Measurements from ENCODE around the gene LAMA5.
"Not testable (repeated sequence)": the region's sequence is repeated elsewhere in the genome, so short reads cannot be mapped to it uniquely, and the experiment has no call there.

LAMA5 gene

GRCh38 chr20:62377615-62378178 is 10.6 kb upstream of the LAMA5 start:
- no peak overlapping the region for H3K4me3 ChIP-seq (ENCODE audit: low read length)
- H3K4me1 ChIP-seq (ENCODE audit: control insufficient read depth, insufficient read depth, low read length) = peaks cover 22% of the 10 kb centered on the region

DNA sequence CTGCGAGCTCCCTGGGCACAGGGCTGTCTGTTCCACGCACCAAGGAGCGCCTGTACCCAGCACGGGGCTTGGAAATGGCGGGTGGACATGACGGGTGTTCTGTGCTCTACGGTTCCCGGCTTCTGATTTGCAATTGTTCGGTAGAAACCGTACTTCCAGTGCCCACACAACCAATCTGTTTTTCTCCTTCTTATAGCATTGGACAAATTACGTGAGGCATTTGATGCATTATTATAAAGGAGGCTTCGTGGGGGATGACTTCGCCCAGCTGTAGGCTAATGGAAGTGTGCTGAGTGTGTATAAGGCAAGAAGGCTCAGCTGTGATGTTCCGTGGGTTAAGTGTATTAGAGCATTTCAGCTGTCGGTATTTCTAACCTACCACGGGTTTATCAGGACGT is 10.0 kb upstream of the LAMA5 start:
- Histone ChIP-seq H3K27me3 (ENCODE audit: control insufficient read depth, insufficient read depth, low read length) (no peaks in the 10 kb centered on the region), H3K9ac (ENCODE audit: low read length) (no peak overlapping the region), H3K4me1 (ENCODE audit: control insufficient read depth, insufficient read depth, low read length) (peaks cover 22% of the 10 kb centered on the region), H3K36me3 (ENCODE audit: control insufficient read depth, insufficient read depth, low read length) (no peaks in the 10 kb centered on the region), H3K9me3 (ENCODE audit: control insufficient read depth, low read length) (no peaks in the 10 kb centered on the region), H3K4me3 (ENCODE audit: low read length) (no peak overlapping the region)

More at GRCh38 chr20:62377615-62378178, 10.6 kb upstream of the LAMA5 start:
- no peaks in the 10 kb centered on the region for H3K27me3 ChIP-seq (ENCODE audit: control insufficient read depth, insufficient read depth, low read length)
- no peak overlapping the region for H3K9ac ChIP-seq (ENCODE audit: low read length)
- H3K9me3 ChIP-seq (ENCODE audit: control insufficient read depth, low read length) = no peaks in the 10 kb centered on the region
- H3K36me3 ChIP-seq (ENCODE audit: control insufficient read depth, insufficient read depth, low read length) = no peaks in the 10 kb centered on the region

GRCh38 chr20:62376112-62377063 is 9.3 kb upstream of the LAMA5 start:
- H3K36me3 ChIP-seq (ENCODE audit: control insufficient read depth, insufficient read depth, low read length) = no peaks in the 10 kb centered on the region
- H3K9me3 ChIP-seq (ENCODE audit: control insufficient read depth, low read length) = no peaks in the 10 kb centered on the region
- peaks cover 22% of the 10 kb centered on the region for H3K4me1 ChIP-seq (ENCODE audit: control insufficient read depth, insufficient read depth, low read length)
- no peaks in the 10 kb centered on the region for H3K27me3 ChIP-seq (ENCODE audit: control insufficient read depth, insufficient read depth, low read length)
- H3K9ac ChIP-seq (ENCODE audit: low read length) = no peak overlapping the region
- no peak overlapping the region for H3K4me3 ChIP-seq (ENCODE audit: low read length)

- Histone ChIP-seq H3K4me1 (ENCODE audit: control insufficient read depth, insufficient read depth, low read length) (peaks cover 32% of the 10 kb centered on the region), H3K36me3 (ENCODE audit: control insufficient read depth, insufficient read depth, low read length) (no peaks in the 10 kb centered on the region), H3K4me3 (ENCODE audit: low read length) (no peak overlapping the region), H3K9ac (ENCODE audit: low read length) (peak overlapping the region; percentile 25), H3K9me3 (ENCODE audit: control insufficient read depth, low read length) (no peaks in the 10 kb centered on the region), H3K27me3 (ENCODE audit: control insufficient read depth, insufficient read depth, low read length) (peaks cover 8% of the 10 kb centered on the region)
Observed at GRCh38 chr20:62374331-62375152, 7.4 kb upstream of the LAMA5 start.

DNA sequence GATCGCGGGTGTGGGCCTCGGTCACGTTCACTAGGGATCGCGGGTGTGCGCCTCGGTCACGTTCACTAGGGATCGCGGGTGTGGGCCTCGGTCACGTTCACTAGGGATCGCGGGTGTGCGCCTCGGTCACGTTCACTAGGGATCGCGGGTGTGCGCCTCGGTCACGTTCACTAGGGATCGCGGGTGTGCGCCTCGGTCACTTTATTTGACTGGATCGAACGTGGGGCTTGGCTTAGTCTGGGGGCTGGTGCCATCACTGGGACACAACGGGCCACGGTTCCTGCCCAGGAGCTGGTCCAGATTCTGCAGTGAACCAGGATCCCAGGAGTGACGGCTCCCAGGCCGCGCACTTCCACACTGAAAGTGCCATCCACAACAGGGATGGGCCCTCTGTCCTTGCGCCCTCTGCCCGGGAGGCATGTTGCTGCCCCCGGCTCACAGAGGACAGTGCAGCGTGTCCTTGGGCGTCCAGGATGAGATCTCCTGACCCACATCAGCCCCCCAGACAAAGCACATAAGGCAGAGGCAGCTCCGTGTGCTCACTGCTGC is 6.6 kb upstream of the LAMA5 start:
- peaks cover 38% of the 10 kb centered on the region for H3K4me1 ChIP-seq (ENCODE audit: control insufficient read depth, insufficient read depth, low read length)
- not testable (repeated sequence) for H3K36me3 ChIP-seq (ENCODE audit: control insufficient read depth, insufficient read depth, low read length); H3K4me3 ChIP-seq (ENCODE audit: low read length); H3K9me3 ChIP-seq (ENCODE audit: control insufficient read depth, low read length); H3K9ac ChIP-seq (ENCODE audit: low read length)
- H3K27me3 ChIP-seq (ENCODE audit: control insufficient read depth, insufficient read depth, low read length) = peaks cover 14% of the 10 kb centered on the region

DNA sequence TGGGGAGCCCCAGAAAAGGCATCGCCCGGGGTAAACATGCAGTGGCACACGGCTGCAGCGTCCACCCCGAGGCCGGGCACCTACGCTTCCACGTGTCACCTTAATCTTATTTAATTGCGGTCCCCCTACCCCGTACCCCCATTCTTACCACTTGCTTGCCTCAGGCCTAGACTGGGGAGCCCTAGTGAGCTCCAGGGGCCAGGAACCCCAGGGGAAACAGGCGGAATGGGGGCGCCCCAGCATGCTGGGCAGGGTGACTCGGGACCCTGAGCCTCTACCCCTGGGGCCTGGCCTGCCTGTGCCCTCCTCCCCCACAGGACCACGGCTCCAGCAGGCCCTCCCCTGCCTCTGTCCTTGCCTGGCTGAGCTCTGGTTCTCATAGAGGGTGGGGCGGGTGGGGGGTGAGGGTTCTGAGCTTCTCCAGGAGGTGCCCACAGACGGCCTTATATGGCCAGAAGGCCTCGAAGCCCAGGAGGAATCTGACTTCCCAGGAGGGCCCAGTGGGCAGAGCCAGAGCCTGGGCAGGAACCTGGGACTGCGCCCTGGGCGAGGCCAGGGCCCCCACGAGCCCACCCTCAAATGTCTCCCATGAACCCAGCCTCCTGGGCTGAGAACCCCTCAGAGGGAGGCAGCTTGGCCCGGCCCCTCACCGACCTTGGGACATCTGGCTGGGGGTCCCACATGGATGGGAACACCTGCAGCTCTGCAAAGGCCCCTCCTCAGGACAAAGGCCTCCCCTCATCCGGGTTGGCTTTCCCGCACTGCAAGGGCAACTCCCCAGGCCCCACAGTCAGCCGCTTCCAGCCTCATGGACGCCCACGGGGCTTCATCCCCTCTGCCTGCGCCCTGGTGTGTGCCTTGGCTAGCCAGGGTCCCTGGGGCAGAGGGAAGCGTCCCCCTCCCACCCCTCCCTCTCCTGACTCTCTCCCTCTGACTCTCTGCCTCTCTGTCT is 5.2 kb upstream of the LAMA5 start:
- no peaks in the 10 kb centered on the region for H3K36me3 ChIP-seq (ENCODE audit: control insufficient read depth, insufficient read depth, low read length)
- H3K9me3 ChIP-seq (ENCODE audit: control insufficient read depth, low read length) = no peaks in the 10 kb centered on the region
- H3K9ac ChIP-seq (ENCODE audit: low read length) = no peak overlapping the region
- H3K27me3 ChIP-seq (ENCODE audit: control insufficient read depth, insufficient read depth, low read length) = peaks cover 27% of the 10 kb centered on the region
- peaks cover 47% of the 10 kb centered on the region for H3K4me1 ChIP-seq (ENCODE audit: control insufficient read depth, insufficient read depth, low read length)
- H3K4me3 ChIP-seq (ENCODE audit: low read length) = no peak overlapping the region

GRCh38 chr20:62371588-62372041 is 4.5 kb upstream of the LAMA5 start:
- no peaks in the 10 kb centered on the region for H3K9me3 ChIP-seq (ENCODE audit: control insufficient read depth, low read length)
- H3K4me3 ChIP-seq (ENCODE audit: low read length) = no peak overlapping the region
- no peaks in the 10 kb centered on the region for H3K36me3 ChIP-seq (ENCODE audit: control insufficient read depth, insufficient read depth, low read length)
- peaks cover 43% of the 10 kb centered on the region for H3K4me1 ChIP-seq (ENCODE audit: control insufficient read depth, insufficient read depth, low read length)
- H3K9ac ChIP-seq (ENCODE audit: low read length) = no peak overlapping the region
- H3K27me3 ChIP-seq (ENCODE audit: control insufficient read depth, insufficient read depth, low read length) = peaks cover 27% of the 10 kb centered on the region

GRCh38 chr20:62370807-62371587 is 3.9 kb upstream of the LAMA5 start:
- Histone ChIP-seq H3K4me1 (ENCODE audit: control insufficient read depth, insufficient read depth, low read length) (peaks cover 44% of the 10 kb centered on the region), H3K27me3 (ENCODE audit: control insufficient read depth, insufficient read depth, low read length) (peaks cover 32% of the 10 kb centered on the region), H3K9ac (ENCODE audit: low read length) (no peak overlapping the region), H3K9me3 (ENCODE audit: control insufficient read depth, low read length) (no peaks in the 10 kb centered on the region), H3K36me3 (ENCODE audit: control insufficient read depth, insufficient read depth, low read length) (no peaks in the 10 kb centered on the region), H3K4me3 (ENCODE audit: low read length) (no peak overlapping the region)

GRCh38 chr20:62370115-62370806 is 3.1 kb upstream of the LAMA5 start:
- no peak overlapping the region for H3K9ac ChIP-seq (ENCODE audit: low read length)
- H3K36me3 ChIP-seq (ENCODE audit: control insufficient read depth, insufficient read depth, low read length) = no peaks in the 10 kb centered on the region
- H3K4me3 ChIP-seq (ENCODE audit: low read length) = no peak overlapping the region
- peaks cover 34% of the 10 kb centered on the region for H3K27me3 ChIP-seq (ENCODE audit: control insufficient read depth, insufficient read depth, low read length)
- peaks cover 51% of the 10 kb centered on the region for H3K4me1 ChIP-seq (ENCODE audit: control insufficient read depth, insufficient read depth, low read length)
- no peaks in the 10 kb centered on the region for H3K9me3 ChIP-seq (ENCODE audit: control insufficient read depth, low read length)

- no peaks in the 10 kb centered on the region for H3K36me3 ChIP-seq (ENCODE audit: control insufficient read depth, insufficient read depth, low read length)
- peaks cover 36% of the 10 kb centered on the region for H3K27me3 ChIP-seq (ENCODE audit: control insufficient read depth, insufficient read depth, low read length)
- no peak overlapping the region for H3K9ac ChIP-seq (ENCODE audit: low read length)
- H3K4me1 ChIP-seq (ENCODE audit: control insufficient read depth, insufficient read depth, low read length) = peaks cover 55% of the 10 kb centered on the region
- no peak overlapping the region for H3K4me3 ChIP-seq (ENCODE audit: low read length)
- no peaks in the 10 kb centered on the region for H3K9me3 ChIP-seq (ENCODE audit: control insufficient read depth, low read length)
Observed at GRCh38 chr20:62369815-62370114, 2.7 kb upstream of the LAMA5 start.

Measured in mucosa of stomach (tissue), 1 donor.